Naive B cell (primary cell): ENCODE data around the gene MMP24OS. TPM values are rescaled to one million over a fixed set of nuclear protein-coding genes. Genes with fewer than 3 reads are reported as not detected.

Experiments
- ATAC-seq, 2 donors: fragments of 150-1000 bp; cut with Tn5 transposase; 2 replicates each; pipeline ENCODE4 v1.10.0; 2021; ENCODE audit warnings: low read depth in 2 of 2, mild to moderate bottlenecking in 2 of 2, moderate library complexity in 2 of 2
- DNase-seq: peaks from one replicate; pipeline ENCODE4 v3.0.0; 2022
- H3K27ac Mint-ChIP-seq, 6 donors: one replicate each; pipeline ENCODE4 v1.8.0; 2020 to 2022; ENCODE audit warnings: mild to moderate bottlenecking in 6 of 6, mixed read lengths in 6 of 6, moderate library complexity in 5 of 6, inconsistent platforms in 2 of 6
- H3K27me3 Mint-ChIP-seq, 3 donors: one replicate each; pipeline ENCODE4 v1.8.0; 2021 to 2022; ENCODE audit warnings: mixed read lengths in 3 of 3, mild to moderate bottlenecking in 1 of 3
- H3K36me3 Mint-ChIP-seq, 2 donors: one replicate each; pipeline ENCODE4 v1.8.0; 2020 to 2022; ENCODE audit warnings: mixed read lengths in 2 of 2, inconsistent platforms in 1 of 2, mild to moderate bottlenecking in 1 of 2
- H3K4me1 Mint-ChIP-seq, 3 donors: one replicate each; pipeline ENCODE4 v1.8.0; 2020 to 2022; ENCODE audit warnings: mixed read lengths in 3 of 3, inconsistent platforms in 1 of 3, mild to moderate bottlenecking in 1 of 3, moderate library complexity in 1 of 3
- H3K4me3 Mint-ChIP-seq, 8 donors: one replicate each; pipeline ENCODE4 v1.8.0; 2020 to 2022; ENCODE audit warnings: mild to moderate bottlenecking in 8 of 8, mixed read lengths in 8 of 8, moderate library complexity in 8 of 8, inconsistent platforms in 2 of 8
- H3K9me3 Mint-ChIP-seq, 7 donors: one replicate each; pipeline ENCODE4 v1.8.0; 2020 to 2022; ENCODE audit warnings: mixed read lengths in 7 of 7, mild to moderate bottlenecking in 5 of 7, inconsistent platforms in 2 of 7, moderate library complexity in 1 of 7
- polyA plus RNA-seq, 6 donors: library from polyadenylated mRNA; unstranded; fragments of 300-500 nt; fragmentation: Illumina TruSeq; gene quantifications; one replicate each; pipeline ENCODE4 v1.2.3, GENCODE V29; 2021; ENCODE audit warnings: low read depth in 6 of 6

MMP24OS gene
- polyA plus RNA-seq, 6 donors from 2014 or later = 3.7 to 14.1 (median 8.6) TPM

DNA sequence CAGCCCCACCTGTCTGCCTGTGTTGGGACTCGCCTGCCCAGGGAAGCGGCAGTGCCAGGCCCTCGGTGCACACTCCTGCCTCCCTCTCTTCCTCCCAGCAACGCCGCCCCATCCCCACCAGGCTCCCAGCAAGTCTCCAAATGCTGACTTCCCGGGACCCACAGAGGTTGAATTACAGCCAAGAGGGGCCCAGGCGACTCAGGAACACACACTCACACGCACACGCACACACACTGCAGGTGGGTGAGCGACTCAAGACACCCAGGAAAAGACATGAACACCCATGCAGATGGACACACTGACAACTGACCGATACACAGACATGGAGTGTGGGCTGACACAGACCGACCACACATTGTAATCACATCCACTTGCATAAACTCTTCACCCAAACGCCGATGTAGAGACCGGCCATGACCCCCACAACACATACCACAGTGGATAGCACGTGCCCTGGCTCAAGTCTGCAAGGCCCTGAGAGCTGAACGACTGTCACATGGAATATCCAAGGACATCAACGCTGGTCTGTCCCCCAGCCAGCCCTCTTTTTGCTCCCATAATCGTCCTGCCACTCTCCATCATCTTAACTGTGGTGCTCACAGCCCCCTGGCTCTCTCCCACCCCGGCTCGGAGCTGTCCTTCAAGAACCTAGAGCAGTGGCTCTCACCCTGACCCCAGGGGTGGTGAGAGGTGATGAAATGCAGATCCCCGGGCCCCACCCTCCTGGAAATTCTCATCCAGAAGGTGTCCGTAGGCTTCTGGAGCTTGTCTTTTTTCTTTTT lies 14.8 kb upstream of the MMP24OS start:
- H3K4me1 Mint-ChIP-seq = no peaks in the 10 kb centered on the region
- ATAC-seq = no peak
- peaks cover 5 to 40% (median 20%) of the 10 kb centered on the region in 3 donors for H3K27me3 Mint-ChIP-seq
- H3K36me3 Mint-ChIP-seq = no peaks in the 10 kb centered on the region
- no peaks in the 10 kb centered on the region for H3K9me3 Mint-ChIP-seq
- H3K4me3 Mint-ChIP-seq = no peak overlapping the region
- no peak overlapping the region for H3K27ac Mint-ChIP-seq
- DNase-seq = no peak

DNA sequence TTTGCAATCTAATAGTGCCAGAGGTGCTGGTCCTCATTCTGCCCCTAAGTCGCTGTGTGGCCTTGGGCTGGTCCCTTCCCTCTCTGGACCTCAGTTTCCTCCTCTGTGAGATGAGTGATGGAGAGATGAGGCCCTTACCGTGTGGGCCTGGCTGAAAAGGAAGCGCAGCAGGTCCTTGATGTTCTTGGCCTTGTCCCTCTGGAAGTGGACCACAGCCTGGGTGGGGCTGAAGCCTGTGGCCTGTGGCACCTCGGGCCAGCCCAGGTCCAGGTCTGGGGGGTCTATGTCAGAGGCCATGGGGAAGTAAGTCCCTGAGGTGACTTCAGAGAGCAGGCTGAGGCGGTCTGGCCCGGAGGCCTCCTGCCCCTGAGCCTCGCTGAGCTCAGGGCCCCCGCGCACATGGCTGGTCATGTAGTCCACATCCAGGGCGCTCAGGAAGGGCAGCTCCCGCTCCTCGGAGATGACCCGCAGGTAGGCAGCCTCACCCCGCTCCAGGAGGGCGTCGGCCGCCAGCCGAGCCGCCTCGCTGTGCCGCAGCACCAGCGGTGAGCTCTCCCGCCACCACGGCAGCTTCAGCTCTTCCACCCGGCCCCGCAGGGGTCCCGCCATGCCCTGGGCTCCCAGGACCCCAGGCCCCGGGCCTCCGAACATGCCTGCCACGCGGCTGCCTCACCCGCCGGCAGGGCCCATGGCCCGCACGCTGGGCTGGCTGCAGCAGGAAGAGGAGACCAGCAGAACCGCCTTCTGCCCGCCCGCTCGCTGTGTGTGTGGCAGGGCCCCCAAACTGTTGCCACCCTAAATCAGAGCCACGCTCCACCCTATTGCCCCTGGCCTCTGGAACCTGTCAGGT lies 14.0 kb upstream of the MMP24OS start, which contains the start of gene FAM83C:
FAM83C (minus strand) TSS at position 772 of the 850 bp plus-strand sequence; CDS start at position 651, 121 bp downstream.
- H3K27ac Mint-ChIP-seq = no peak within 1 kb of the TSS
- no peaks in the 10 kb centered on the region for H3K4me1 Mint-ChIP-seq
- ATAC-seq (no peak), DNase-seq (no peak)
- no peaks in the 10 kb centered on the region for H3K36me3 Mint-ChIP-seq
- H3K4me3 Mint-ChIP-seq = no peak within 1 kb of the TSS
- H3K27me3 Mint-ChIP-seq = peaks cover 5 to 40% (median 20%) of the 10 kb centered on the region in 3 donors
- H3K9me3 Mint-ChIP-seq = no peaks in the 10 kb centered on the region

DNA sequence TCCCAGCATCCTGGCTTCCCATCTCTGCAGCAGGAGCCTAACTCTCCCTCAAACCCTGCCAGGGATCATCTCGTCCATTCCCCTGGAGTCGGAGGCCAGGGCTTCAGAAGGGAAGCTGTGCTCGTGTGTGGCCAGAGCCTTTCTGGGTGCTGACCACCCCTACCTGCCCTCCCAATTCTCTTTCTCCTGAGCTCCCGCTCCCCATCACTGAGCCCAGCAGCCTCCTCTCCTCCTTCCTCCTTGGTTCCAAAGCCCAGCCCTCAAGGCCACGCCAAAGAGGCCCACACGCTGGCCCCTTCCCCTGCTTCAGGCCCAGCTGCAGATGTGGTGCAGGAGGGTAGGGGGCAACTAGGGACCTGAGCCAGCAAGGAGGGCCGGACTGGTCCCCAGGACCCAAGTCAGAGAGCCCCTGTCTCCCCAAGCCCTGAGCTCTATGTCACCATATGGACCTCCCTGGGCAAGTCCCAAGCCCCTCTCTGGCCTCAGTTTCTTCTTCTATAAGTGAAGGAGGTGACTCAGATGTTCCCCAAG lies 13.0 kb upstream of the MMP24OS start:
- Mint-ChIP-seq H3K4me3 (no peak overlapping the region), H3K27me3 (peaks cover 5 to 40% (median 20%) of the 10 kb centered on the region in 3 donors), H3K27ac (no peak overlapping the region), H3K4me1 (peaks cover 2 to 3% (median 3%) of the 10 kb centered on the region in 3 donors), H3K9me3 (no peaks in the 10 kb centered on the region), H3K36me3 (no peaks in the 10 kb centered on the region)
- ATAC-seq (no peak), DNase-seq (no peak)

DNA sequence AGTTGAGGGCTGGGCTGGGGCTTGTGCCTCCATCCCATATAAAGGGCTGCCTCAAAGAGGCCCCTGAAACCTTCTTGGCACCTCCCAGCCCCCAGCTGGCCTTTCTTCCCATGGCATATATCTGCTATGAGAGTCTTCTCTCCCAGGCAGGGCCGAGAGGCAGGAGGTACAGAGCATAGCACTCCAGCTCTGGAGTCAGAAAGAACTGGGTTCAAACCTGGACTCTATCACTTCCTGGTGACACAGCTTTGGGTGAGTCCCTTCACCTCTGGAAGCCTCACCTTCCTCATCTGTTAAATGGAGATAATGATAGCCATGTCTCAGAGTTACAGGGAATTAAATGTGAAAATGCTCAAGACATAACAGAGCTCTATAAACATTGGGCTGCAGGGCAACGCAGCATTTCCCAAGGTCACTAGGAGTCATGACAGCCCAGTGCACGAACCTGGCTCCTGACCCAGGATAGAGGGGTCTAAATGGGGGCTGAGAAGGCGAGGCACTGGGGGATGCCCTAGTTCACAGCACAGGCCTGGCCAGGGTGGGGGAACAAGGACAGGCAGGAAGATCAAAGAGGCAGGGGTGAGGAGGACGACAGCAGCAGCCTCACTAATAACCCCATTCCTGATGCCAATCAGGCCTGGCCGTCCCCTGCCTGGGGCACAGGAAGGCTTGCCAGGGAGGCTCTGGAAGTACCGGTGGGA lies 12.4 kb upstream of the MMP24OS start:
- no peaks in the 10 kb centered on the region for H3K36me3 Mint-ChIP-seq
- H3K4me1 Mint-ChIP-seq = peaks cover 6 to 8% (median 6%) of the 10 kb centered on the region in 3 donors
- ATAC-seq (no peak), DNase-seq (no peak)
- H3K27ac Mint-ChIP-seq = peak overlapping the region in 1 of 6 donors; percentile 32
- H3K27me3 Mint-ChIP-seq = peaks cover 5 to 38% (median 17%) of the 10 kb centered on the region in 3 donors
- no peak overlapping the region for H3K4me3 Mint-ChIP-seq
- no peaks in the 10 kb centered on the region for H3K9me3 Mint-ChIP-seq

DNA sequence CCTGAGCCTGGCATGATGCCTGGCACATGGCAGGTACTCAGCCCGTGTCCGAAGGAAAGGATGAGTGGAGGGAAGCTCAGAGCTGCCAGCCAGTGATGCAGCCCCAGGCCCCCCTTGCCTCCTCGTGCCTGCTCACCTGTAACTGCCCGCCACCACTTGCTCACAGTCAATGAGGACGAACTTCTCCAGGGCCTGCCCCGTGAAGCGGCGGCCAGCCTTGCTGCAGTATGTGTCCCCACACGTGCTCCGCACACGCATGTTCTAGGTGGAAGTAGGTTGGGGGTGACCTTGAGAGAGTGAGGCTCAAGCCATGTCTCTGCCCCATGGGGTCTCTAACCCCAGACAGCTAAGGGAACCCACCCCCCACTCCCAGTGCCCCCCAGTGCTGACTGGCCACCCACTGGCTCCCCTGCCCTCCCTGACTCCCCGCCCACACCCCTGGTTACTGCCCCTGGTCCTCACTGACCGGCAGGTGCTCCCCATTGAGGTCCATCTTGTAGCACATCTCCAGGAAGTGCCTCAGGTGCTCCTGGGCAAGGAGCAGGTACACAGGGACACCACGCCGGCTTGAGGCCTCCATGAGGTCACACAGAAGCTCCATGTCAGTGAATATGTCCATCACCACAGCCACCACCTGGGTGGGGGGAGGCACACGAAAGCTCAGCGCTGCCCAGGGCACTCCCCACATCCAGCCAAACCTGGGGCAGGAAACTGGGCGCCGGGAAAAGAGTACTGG lies 10.6 kb upstream of the MMP24OS start:
- no peak for DNase-seq
- no peak overlapping the region for H3K4me3 Mint-ChIP-seq
- peak overlapping the region in 2 of 6 donors; percentile 52 to 88 for H3K27ac Mint-ChIP-seq
- H3K36me3 Mint-ChIP-seq = no peaks in the 10 kb centered on the region
- peaks cover 3 to 26% (median 5%) of the 10 kb centered on the region in 3 donors for H3K27me3 Mint-ChIP-seq
- H3K4me1 Mint-ChIP-seq = peaks cover 19 to 22% (median 20%) of the 10 kb centered on the region in 3 donors
- H3K9me3 Mint-ChIP-seq = no peaks in the 10 kb centered on the region
- no peak for ATAC-seq

DNA sequence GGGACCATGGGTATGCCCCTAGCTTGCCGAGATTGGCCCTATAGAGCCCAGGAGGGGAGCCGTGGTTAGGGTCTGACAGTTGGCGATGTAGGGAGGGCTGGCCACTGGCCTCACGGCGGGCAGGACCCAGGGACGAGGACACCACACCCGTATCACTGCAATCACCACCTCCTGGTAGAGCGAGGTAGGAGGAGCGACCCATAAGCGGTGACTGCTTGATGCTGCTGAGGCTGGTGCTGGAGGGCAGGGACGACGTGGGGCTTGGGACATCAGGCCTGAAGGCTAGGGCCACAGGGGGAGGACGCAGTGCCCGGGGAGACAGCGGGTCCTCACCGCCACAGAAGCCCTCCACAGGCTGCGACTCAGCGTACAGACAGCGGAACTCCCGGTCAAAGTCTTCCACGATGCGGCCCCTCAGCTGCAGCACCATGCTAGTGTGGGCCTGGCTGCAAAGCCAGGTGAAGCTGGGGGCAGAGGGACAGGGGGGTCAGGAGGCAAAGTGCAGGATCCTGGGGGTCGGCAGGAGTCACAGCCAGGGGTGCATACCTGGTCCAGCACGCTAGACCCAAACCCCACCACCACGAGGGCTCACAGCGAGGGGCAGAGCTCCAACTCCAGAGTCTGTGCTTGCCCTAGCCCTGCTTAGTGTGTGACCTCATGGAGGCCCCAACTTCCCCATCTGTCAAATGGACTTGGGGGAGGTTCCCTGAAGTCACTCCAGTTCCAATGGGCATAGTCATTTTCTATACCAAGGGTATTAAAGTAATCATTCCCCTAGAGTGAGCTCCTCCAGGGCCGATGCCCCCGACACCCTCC lies 9.8 kb upstream of the MMP24OS start:
- ATAC-seq (no peak), DNase-seq (no peak)
- Mint-ChIP-seq H3K27ac (no peak overlapping the region), H3K9me3 (no peaks in the 10 kb centered on the region), H3K4me1 (peaks cover 23 to 26% (median 25%) of the 10 kb centered on the region in 3 donors), H3K27me3 (peaks cover 0 to 18% (median 3%) of the 10 kb centered on the region in 3 donors), H3K36me3 (no peaks in the 10 kb centered on the region), H3K4me3 (no peak overlapping the region)

DNA sequence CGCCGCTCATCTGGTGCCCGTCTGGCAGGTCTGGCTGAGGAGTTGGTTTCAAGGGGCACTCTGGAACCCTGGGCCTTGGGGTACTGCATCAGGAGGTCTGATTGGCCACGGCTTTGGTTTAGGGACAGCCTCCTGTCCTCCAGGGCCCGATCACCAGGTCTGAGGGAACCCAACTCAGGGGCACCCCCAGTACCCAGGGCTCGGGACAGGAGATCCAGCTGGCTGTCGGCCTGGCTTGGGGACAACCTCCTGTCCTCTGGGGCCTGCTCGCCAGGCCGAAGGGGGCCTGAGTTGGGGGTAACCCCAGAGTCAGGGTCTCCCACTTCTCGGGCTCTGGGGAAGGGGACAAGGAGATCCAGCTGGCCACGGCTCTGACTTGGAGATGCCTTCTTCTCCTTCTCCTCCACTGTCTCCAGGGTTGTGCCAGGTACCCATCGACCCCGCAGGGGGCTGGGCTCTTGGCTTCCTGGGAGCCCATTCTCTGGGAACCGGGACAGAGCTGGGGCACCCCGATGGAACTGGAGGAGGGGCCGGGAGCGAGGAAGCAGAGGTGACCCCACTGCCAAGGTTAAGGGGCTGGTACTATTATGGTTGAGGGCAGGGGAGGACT lies 9.1 kb upstream of the MMP24OS start:
- H3K27ac Mint-ChIP-seq = no peak overlapping the region
- peak overlapping the region in 1 of 8 donors; percentile 44 for H3K4me3 Mint-ChIP-seq
- peaks cover 25 to 31% (median 28%) of the 10 kb centered on the region in 3 donors for H3K4me1 Mint-ChIP-seq
- no peaks in the 10 kb centered on the region for H3K9me3 Mint-ChIP-seq
- no peak for DNase-seq
- peaks cover 0 to 13% (median 0%) of the 10 kb centered on the region in 3 donors for H3K27me3 Mint-ChIP-seq
- no peak for ATAC-seq
- H3K36me3 Mint-ChIP-seq = no peaks in the 10 kb centered on the region

DNA sequence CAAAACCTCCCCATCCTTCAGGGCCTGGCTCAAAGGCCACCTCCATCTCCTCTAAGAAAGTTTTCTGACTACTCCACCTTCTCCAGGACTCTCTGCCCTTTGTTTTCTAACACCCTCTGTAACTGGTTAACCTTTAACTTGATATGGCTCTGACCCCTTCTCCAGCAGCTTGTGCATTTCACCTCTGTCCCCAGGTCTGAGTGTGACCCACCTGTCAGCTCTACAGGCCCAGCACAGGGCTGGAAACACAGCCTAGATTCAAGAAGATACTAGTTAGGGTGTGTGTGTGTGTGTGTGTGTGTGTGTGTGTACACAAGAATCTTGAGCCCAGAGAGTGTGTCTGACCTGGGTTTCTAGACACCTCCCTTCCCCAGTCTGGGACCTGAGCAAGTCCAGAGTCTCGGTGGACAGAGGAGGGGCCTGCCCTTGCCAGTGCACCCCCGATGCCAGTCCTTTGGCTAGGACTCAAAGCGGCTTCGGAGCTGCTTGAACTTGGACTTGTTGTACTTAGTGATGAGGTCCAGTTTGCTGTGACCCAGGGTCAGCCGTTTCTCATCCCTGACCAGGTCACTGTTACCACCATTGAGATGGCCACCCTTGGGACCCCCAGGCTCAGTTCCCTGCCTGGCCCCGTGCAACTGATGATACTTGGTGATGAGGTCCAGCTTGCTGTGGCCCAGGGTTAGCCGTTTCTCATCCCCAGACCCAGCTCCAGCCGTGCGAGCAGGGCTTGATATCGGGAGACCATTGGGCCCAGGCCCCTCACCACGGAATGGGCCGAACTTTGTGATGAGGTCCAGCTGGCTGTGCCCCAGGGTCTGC lies 8.4 kb upstream of the MMP24OS start:
- peaks cover 0 to 13% (median 0%) of the 10 kb centered on the region in 3 donors for H3K27me3 Mint-ChIP-seq
- ATAC-seq (no peak), DNase-seq (no peak)
- H3K36me3 Mint-ChIP-seq = no peaks in the 10 kb centered on the region
- peak overlapping the region; percentile 74 to 98 (median 92) for H3K4me3 Mint-ChIP-seq
- H3K27ac Mint-ChIP-seq = peak overlapping the region in 4 of 6 donors; percentile 43 to 90 (median 72)
- H3K4me1 Mint-ChIP-seq = peaks cover 25 to 32% (median 28%) of the 10 kb centered on the region in 3 donors
- no peaks in the 10 kb centered on the region for H3K9me3 Mint-ChIP-seq

DNA sequence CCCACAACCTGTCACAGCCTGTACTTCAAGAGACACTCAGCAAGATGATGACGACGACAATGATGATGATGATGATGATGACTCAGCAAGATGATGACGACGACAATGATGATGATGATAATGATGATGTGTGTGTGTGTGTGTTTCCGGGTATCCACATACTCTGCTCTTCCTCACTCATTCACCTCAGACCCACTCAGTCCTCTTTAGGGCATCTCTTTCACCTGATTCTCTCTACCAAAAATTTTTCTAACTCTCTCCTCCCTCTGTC lies 7.8 kb upstream of the MMP24OS start:
- H3K9me3 Mint-ChIP-seq = no peaks in the 10 kb centered on the region
- ATAC-seq (no peak), DNase-seq (no peak)
- H3K4me1 Mint-ChIP-seq = peaks cover 25 to 32% (median 28%) of the 10 kb centered on the region in 3 donors
- no peaks in the 10 kb centered on the region for H3K36me3 Mint-ChIP-seq
- peak overlapping the region; percentile 87 to 99 (median 94) for H3K4me3 Mint-ChIP-seq
- peak overlapping the region in 4 of 6 donors; percentile 43 to 90 (median 72) for H3K27ac Mint-ChIP-seq
- peaks cover 0 to 7% (median 0%) of the 10 kb centered on the region in 3 donors for H3K27me3 Mint-ChIP-seq

DNA sequence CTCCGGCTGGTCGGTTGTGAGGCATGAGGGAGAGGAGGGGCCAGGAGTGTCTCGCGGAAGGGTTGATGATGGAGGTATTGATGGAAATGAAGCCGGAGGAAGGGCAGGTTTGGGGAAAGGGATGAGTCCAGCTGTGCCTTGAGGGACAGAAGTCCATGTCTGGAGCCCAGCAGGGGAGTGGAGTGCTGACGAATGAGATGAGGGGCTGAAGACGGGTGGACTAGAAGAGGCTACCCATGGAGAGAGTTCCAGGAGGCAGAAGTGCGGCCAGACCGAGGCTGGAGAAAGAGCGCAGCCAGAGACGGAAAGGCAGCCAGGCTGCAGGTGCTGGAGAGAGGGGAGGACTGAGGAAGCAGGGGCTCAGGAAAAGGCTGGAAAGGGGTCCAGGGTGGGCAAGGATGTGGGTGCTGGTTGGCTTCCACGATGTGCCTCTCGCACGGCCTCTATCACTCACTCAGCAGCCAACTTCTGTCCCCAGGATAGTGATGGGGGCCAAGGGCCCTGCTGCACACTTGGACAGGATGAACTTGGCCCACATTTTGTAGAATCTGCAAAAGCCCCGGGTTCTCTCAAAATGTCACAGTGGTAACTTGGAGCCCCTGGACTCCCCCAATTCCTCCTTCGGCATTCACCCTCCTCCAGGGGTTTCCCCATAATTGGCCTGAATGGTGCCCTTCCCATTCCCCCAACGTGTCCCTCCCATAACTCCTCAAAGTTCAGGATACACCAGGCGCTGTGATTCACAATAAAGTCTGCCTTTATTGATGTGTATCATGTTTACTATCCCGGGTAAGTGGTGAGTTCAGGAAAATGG lies 7.3 kb upstream of the MMP24OS start:
- Mint-ChIP-seq H3K27me3 (peaks cover 0 to 6% (median 0%) of the 10 kb centered on the region in 3 donors), H3K9me3 (no peaks in the 10 kb centered on the region), H3K4me1 (peaks cover 27 to 35% (median 31%) of the 10 kb centered on the region in 3 donors), H3K4me3 (peak overlapping the region; percentile 87 to 99 (median 94)), H3K27ac (peak overlapping the region; percentile 77 to 98 (median 96)), H3K36me3 (peaks cover 2 to 4% of the 10 kb centered on the region in 2 donors)
- no peak for DNase-seq
- ATAC-seq = no peak
